ENCODE data around the gene TET2. TPM values are rescaled to one million over a fixed set of nuclear protein-coding genes. Genes with fewer than 3 reads are reported as not detected.

The TET2 gene
- total RNA-seq, 6 experiments from 2014 or later: 7.8 to 11.2 (median 9.9) TPM

DNA sequence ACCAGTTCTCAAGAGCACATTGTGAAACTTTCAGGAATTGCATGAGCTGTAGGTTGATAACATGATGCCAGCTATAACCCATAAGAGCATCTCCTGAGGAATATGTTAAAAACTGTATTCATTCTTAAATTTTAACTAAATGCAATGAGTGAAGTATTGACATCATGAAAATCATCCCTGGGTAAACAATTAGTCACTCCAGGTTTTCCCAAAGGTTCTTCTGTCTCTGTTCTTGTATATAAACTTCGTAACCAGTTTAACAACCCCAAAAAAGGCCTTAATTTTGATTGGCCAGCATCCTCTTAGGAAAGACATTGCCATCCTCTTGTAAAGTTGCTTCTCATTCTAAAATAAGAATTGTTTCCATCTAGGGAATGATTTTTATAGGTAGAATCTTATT, 80.4 kb downstream of the TET2 start:
- no peaks in the 10 kb centered on the region for H3K4me1 Mint-ChIP-seq (ENCODE audit: low read depth)
- H3K27ac Mint-ChIP-seq: no peak overlapping the region
- no peak overlapping the region for H3K4me3 Mint-ChIP-seq
- no peak for DNase-seq
- TF ChIP-seq, protein P1, sequence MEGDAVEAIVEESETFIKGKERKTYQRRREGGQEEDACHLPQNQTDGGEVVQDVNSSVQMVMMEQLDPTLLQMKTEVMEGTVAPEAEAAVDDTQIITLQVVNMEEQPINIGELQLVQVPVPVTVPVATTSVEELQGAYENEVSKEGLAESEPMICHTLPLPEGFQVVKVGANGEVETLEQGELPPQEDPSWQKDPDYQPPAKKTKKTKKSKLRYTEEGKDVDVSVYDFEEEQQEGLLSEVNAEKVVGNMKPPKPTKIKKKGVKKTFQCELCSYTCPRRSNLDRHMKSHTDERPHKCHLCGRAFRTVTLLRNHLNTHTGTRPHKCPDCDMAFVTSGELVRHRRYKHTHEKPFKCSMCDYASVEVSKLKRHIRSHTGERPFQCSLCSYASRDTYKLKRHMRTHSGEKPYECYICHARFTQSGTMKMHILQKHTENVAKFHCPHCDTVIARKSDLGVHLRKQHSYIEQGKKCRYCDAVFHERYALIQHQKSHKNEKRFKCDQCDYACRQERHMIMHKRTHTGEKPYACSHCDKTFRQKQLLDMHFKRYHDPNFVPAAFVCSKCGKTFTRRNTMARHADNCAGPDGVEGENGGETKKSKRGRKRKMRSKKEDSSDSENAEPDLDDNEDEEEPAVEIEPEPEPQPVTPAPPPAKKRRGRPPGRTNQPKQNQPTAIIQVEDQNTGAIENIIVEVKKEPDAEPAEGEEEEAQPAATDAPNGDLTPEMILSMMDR (IDR thresholded peaks at IDR 0.05): no peak
- H3K9me3 Mint-ChIP-seq: no peaks in the 10 kb centered on the region
- H3K27me3 Mint-ChIP-seq (ENCODE audit: insufficient read depth): no peaks in the 10 kb centered on the region; the same call in 1 of the 2 replicates
- H3K36me3 Mint-ChIP-seq (ENCODE audit: low read depth): peaks cover 4% of the 10 kb centered on the region; the same call in 1 of the 2 replicates

GRCh38 chr4:105230287-105230686, 83.6 kb downstream of the TET2 start:
- H3K4me3 Mint-ChIP-seq: no peak overlapping the region
- no peak for DNase-seq
- no peaks in the 10 kb centered on the region for H3K4me1 Mint-ChIP-seq (ENCODE audit: low read depth)
- TF ChIP-seq, protein P1 (IDR thresholded peaks at IDR 0.05): no peak
- H3K36me3 Mint-ChIP-seq (ENCODE audit: low read depth): peaks cover 14% of the 10 kb centered on the region
- H3K27ac Mint-ChIP-seq: no peak overlapping the region
- no peaks in the 10 kb centered on the region for H3K27me3 Mint-ChIP-seq (ENCODE audit: insufficient read depth)
- H3K9me3 Mint-ChIP-seq: no peaks in the 10 kb centered on the region

GRCh38 chr4:105232374-105232773, 85.7 kb downstream of the TET2 start:
- Mint-ChIP-seq H3K27me3 (ENCODE audit: insufficient read depth) (no peaks in the 10 kb centered on the region), H3K27ac (no peak overlapping the region), H3K4me3 (no peak overlapping the region), H3K36me3 (ENCODE audit: low read depth) (peaks cover 30% of the 10 kb centered on the region), H3K4me1 (ENCODE audit: low read depth) (no peaks in the 10 kb centered on the region), H3K9me3 (no peaks in the 10 kb centered on the region)
- TF ChIP-seq, protein P1 (IDR thresholded peaks at IDR 0.05): no peak
- DNase-seq: no peak

- no peaks in the 10 kb centered on the region for H3K4me1 Mint-ChIP-seq (ENCODE audit: low read depth)
- no peak overlapping the region for H3K4me3 Mint-ChIP-seq
- H3K27ac Mint-ChIP-seq: no peak overlapping the region
- H3K36me3 Mint-ChIP-seq (ENCODE audit: low read depth): peaks cover 44% of the 10 kb centered on the region
- H3K9me3 Mint-ChIP-seq: no peaks in the 10 kb centered on the region
- no peaks in the 10 kb centered on the region for H3K27me3 Mint-ChIP-seq (ENCODE audit: insufficient read depth)
- no peak for DNase-seq
- TF ChIP-seq, protein P1 (IDR thresholded peaks at IDR 0.05): no peak
Observed at GRCh38 chr4:105234582-105234981, 87.9 kb downstream of the TET2 start.

DNA sequence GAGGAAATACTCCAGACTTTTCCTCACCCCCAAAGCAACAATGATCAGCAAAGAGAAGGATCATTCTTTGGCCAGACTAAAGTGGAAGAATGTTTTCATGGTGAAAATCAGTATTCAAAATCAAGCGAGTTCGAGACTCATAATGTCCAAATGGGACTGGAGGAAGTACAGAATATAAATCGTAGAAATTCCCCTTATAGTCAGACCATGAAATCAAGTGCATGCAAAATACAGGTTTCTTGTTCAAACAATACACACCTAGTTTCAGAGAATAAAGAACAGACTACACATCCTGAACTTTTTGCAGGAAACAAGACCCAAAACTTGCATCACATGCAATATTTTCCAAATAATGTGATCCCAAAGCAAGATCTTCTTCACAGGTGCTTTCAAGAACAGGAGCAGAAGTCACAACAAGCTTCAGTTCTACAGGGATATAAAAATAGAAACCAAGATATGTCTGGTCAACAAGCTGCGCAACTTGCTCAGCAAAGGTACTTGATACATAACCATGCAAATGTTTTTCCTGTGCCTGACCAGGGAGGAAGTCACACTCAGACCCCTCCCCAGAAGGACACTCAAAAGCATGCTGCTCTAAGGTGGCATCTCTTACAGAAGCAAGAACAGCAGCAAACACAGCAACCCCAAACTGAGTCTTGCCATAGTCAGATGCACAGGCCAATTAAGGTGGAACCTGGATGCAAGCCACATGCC, 89.7 kb downstream of the TET2 start:
- H3K4me3 Mint-ChIP-seq: no peak overlapping the region
- TF ChIP-seq, protein P1 (IDR thresholded peaks at IDR 0.05): no peak
- no peak for DNase-seq
- no peaks in the 10 kb centered on the region for H3K4me1 Mint-ChIP-seq (ENCODE audit: low read depth)
- no peaks in the 10 kb centered on the region for H3K27me3 Mint-ChIP-seq (ENCODE audit: insufficient read depth)
- no peaks in the 10 kb centered on the region for H3K9me3 Mint-ChIP-seq
- H3K27ac Mint-ChIP-seq: no peak overlapping the region
- peaks cover 46% of the 10 kb centered on the region for H3K36me3 Mint-ChIP-seq (ENCODE audit: low read depth)
